OCI-LY3 (cell line): ENCODE measurements around the gene NT5DC3.

Experiments
- H2AFZ ChIP-seq: fragments of 200-600, 300-600 bp; shearing (Covaris generic); 2 replicates; pipeline ENCODE4 v1.6.0; 2014; ENCODE audit warnings: antibody characterized with exemption, low read depth, low read length
- H3K27ac ChIP-seq: fragments of 200-600, 300-600 bp; sonication (generic); 2 replicates; pipeline ENCODE4 v1.5.1; 2014; ENCODE audit warnings: mild to moderate bottlenecking, low read length, moderate library complexity, mixed read lengths
- H3K27me3 ChIP-seq: fragments of 200-600, 300-600 bp; sonication (generic); 2 replicates; pipeline ENCODE4 v1.6.1; 2014; ENCODE audit warnings: low read depth, low read length, mixed read lengths
- H3K36me3 ChIP-seq: fragments of 200-600, 300-600 bp; sonication (generic); replicated peaks from 2 replicates; pipeline ENCODE3; 2014; ENCODE audit warnings: low read depth, low read length, mixed read lengths
- H3K4me1 ChIP-seq: fragments of 300-600, 200-600 bp; sonication (generic); 2 replicates; pipeline ENCODE4 v1.6.1; 2014; ENCODE audit warnings: low read length, mixed read lengths
- H3K4me2 ChIP-seq: fragments of 200-600, 300-600 bp; sonication (generic); 2 replicates; pipeline ENCODE4 v1.6.1; 2014; ENCODE audit warnings: low read length, mixed read lengths
- H3K4me3 ChIP-seq: fragments of 300-600, 200-600 bp; sonication (generic); 2 replicates; pipeline ENCODE4 v1.5.1; 2014; ENCODE audit warnings: antibody characterized with exemption, mild to moderate bottlenecking, low read length, moderate library complexity
- H3K79me2 ChIP-seq: fragments of 300-600, 200-600 bp; shearing (Covaris generic); 2 replicates; pipeline ENCODE4 v1.6.1; 2014; ENCODE audit warnings: mild to moderate bottlenecking, low read length, mixed read lengths
- H3K9ac ChIP-seq: fragments of 300-600, 200-600 bp; shearing (Covaris generic); 2 replicates; pipeline ENCODE4 v1.6.0; 2014; ENCODE audit warnings: mild to moderate bottlenecking, low read length, moderate library complexity
- H3K9me3 ChIP-seq: fragments of 200-600, 300-600 bp; shearing (Covaris generic); 2 replicates; pipeline ENCODE4 v1.6.1; 2014; ENCODE audit warnings: low read length, mixed read lengths; ENCODE audit not compliant: insufficient read depth
- H4K20me1 ChIP-seq: fragments of 200-600, 300-600 bp; sonication (generic); 2 replicates; pipeline ENCODE4 v1.6.1; 2016; ENCODE audit warnings: low read length, mixed read lengths; ENCODE audit not compliant: insufficient read depth
- CTCF ChIP-seq: fragments of 200-600, 300-600 bp; sonication (generic); IDR thresholded peaks from 2 replicates; pipeline ENCODE4 v1.5.1; 2014; ENCODE audit warnings: antibody characterized with exemption, low read length, low read depth
- EZH2phosphoT487 ChIP-seq: fragments of 200-600 bp; shearing (Covaris generic); IDR thresholded peaks from 2 replicates; pipeline ENCODE4 v1.6.1; 2018; ENCODE audit warnings: antibody characterized with exemption, mixed run types, low read depth

Gene NT5DC3

GRCh38 chr12:103751171-103751570 is 89.9 kb downstream of the NT5DC3 start:
- no peaks in the 10 kb centered on the region for H3K4me1 ChIP-seq
- H3K36me3 ChIP-seq, result no peaks in the 10 kb centered on the region
- no peak overlapping the region for H3K9ac ChIP-seq
- H3K4me3 ChIP-seq, result no peak overlapping the region
- H3K27me3 ChIP-seq, result no peaks in the 10 kb centered on the region
- no peaks in the 10 kb centered on the region for H3K9me3 ChIP-seq
- no peak overlapping the region for H3K27ac ChIP-seq
- no peak overlapping the region for H3K4me2 ChIP-seq
- TF ChIP-seq EZH2phosphoT487 (no peak), CTCF (peak; percentile 37)
- H2AFZ ChIP-seq, result no peak overlapping the region
- no peaks in the 10 kb centered on the region for H3K79me2 ChIP-seq
- no peaks in the 10 kb centered on the region for H4K20me1 ChIP-seq

GRCh38 chr12:103748875-103749274 is 92.2 kb downstream of the NT5DC3 start:
- H3K79me2 ChIP-seq, result no peaks in the 10 kb centered on the region
- H3K36me3 ChIP-seq, result no peaks in the 10 kb centered on the region
- no peaks in the 10 kb centered on the region for H3K4me1 ChIP-seq
- H3K9me3 ChIP-seq, result no peaks in the 10 kb centered on the region
- H2AFZ ChIP-seq, result no peak overlapping the region
- TF ChIP-seq CTCF (no peak), EZH2phosphoT487 (no peak)
- no peak overlapping the region for H3K4me2 ChIP-seq
- no peak overlapping the region for H3K27ac ChIP-seq
- no peaks in the 10 kb centered on the region for H4K20me1 ChIP-seq
- no peak overlapping the region for H3K4me3 ChIP-seq
- no peak overlapping the region for H3K9ac ChIP-seq
- H3K27me3 ChIP-seq, result no peaks in the 10 kb centered on the region

GRCh38 chr12:103748002-103748401 is 93.0 kb downstream of the NT5DC3 start:
- no peak overlapping the region for H3K4me2 ChIP-seq
- TF ChIP-seq CTCF (no peak), EZH2phosphoT487 (no peak)
- H3K4me1 ChIP-seq, result no peaks in the 10 kb centered on the region
- H3K9ac ChIP-seq, result no peak overlapping the region
- no peaks in the 10 kb centered on the region for H4K20me1 ChIP-seq
- H3K4me3 ChIP-seq, result no peak overlapping the region
- H3K27ac ChIP-seq, result no peak overlapping the region
- no peaks in the 10 kb centered on the region for H3K36me3 ChIP-seq
- H2AFZ ChIP-seq, result no peak overlapping the region
- H3K79me2 ChIP-seq, result no peaks in the 10 kb centered on the region
- H3K27me3 ChIP-seq, result no peaks in the 10 kb centered on the region
- no peaks in the 10 kb centered on the region for H3K9me3 ChIP-seq

- Histone ChIP-seq H3K9ac (no peak overlapping the region), H3K36me3 (no peaks in the 10 kb centered on the region), H3K27ac (no peak overlapping the region), H2AFZ (no peak overlapping the region), H3K4me2 (no peak overlapping the region), H3K9me3 (no peaks in the 10 kb centered on the region), H4K20me1 (no peaks in the 10 kb centered on the region), H3K4me3 (no peak overlapping the region), H3K4me1 (no peaks in the 10 kb centered on the region), H3K79me2 (no peaks in the 10 kb centered on the region), H3K27me3 (no peaks in the 10 kb centered on the region)
- TF ChIP-seq CTCF (no peak), EZH2phosphoT487 (no peak)
Observed at GRCh38 chr12:103745962-103746361, 95.1 kb downstream of the NT5DC3 start.
